SKM-1 (cell line): ENCODE results near the gene ZNF22.
A peak's percentile ranks its signal among the peaks of the same experiment; 100 is the strongest.

Source experiments
- DNase-seq: peaks from one replicate; lab custom pipeline; 2025; ENCODE audit not compliant: unreplicated experiment; lab: John Stamatoyannopoulos, UW

ZNF22 gene

GRCh38 chr10:45000752-45001380 lies at the start of gene ZNF22:
ZNF22 (plus strand) TSS chr10:45000923; CDS start chr10:45003369, 2,446 bp downstream.
- DNase-seq: peak; percentile 25

GRCh38 chr10:44951576-44952226 lies 49.0 kb upstream of the ZNF22 start:
- no peak for DNase-seq

GRCh38 chr10:44952779-44953231 lies 47.9 kb upstream of the ZNF22 start:
- DNase-seq: no peak

GRCh38 chr10:44954042-44954441 lies 46.7 kb upstream of the ZNF22 start:
- DNase-seq: no peak

GRCh38 chr10:44954962-44955361 lies 45.8 kb upstream of the ZNF22 start:
- DNase-seq: no peak

- DNase-seq: no peak
Observed at GRCh38 chr10:44955413-44956070, 45.2 kb upstream of the ZNF22 start.

- no peak for DNase-seq
Observed at GRCh38 chr10:44956226-44956625, 44.5 kb upstream of the ZNF22 start.

GRCh38 chr10:44956717-44957706 lies 43.7 kb upstream of the ZNF22 start:
- no peak for DNase-seq

- DNase-seq: no peak
Observed at GRCh38 chr10:44958196-44958897, 42.4 kb upstream of the ZNF22 start.

GRCh38 chr10:44958898-44959246 lies 41.9 kb upstream of the ZNF22 start:
- DNase-seq: no peak

- peak; percentile 51 for DNase-seq
Observed at GRCh38 chr10:44959247-44960087, 41.3 kb upstream of the ZNF22 start, which contains the start of gene RASSF4. RASSF4 (plus strand) TSS chr10:44959802; CDS start chr10:44970203, 10,401 bp downstream.

GRCh38 chr10:44960088-44960460 lies 40.6 kb upstream of the ZNF22 start:
- DNase-seq: no peak

GRCh38 chr10:44960482-44961229 lies 40.1 kb upstream of the ZNF22 start:
- DNase-seq: no peak

- no peak for DNase-seq
Observed at GRCh38 chr10:44961230-44961571, 39.5 kb upstream of the ZNF22 start.

GRCh38 chr10:44961931-44962750 lies 38.6 kb upstream of the ZNF22 start:
- DNase-seq: no peak

- DNase-seq: peak; percentile 31
Observed at GRCh38 chr10:44962870-44963738, 37.6 kb upstream of the ZNF22 start.
